Measurements from ENCODE around the gene DHODH.
A peak's percentile ranks its signal among the peaks of the same experiment; 100 is the strongest.
"Not testable (repeated sequence)": the region's sequence is repeated elsewhere in the genome, so short reads cannot be mapped to it uniquely, and the experiment has no call there.

DHODH gene

DNA sequence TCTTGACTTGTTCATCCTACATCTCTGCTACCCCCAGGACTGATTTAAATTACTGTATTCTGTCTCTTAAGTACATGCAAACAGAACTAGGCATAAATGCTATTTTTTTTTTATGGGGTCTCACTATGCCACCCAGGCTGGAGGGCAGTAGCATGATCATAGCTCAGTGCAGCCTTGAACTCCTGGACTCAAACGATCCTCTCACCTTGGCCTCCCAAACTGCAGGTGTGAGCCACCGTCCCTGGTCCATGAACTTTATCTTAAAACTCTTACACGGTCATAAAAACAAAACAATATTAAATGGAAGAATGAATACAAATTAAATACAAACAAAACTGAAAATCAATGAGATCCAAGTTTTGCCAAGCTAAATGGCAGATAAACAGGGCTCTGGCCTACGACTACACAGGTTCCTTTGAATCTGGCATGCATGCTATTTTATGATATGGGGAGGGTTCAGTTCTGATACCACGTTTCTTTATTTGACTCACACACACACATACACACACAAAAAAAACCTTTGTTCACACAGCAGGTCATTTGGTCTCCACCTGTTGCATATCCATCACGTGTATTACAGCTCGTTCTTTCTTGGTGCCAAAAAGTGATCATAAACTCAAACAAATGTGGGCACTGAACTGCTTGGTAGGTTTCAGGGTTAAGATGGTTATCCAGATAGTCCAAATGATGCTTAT lies 7.2 kb upstream of the DHODH start:
- Mint-ChIP-seq H3K27ac (no peak overlapping the region), H3K9me3 (no peaks in the 10 kb centered on the region), H3K4me1 (peaks cover 6% of the 10 kb centered on the region), H3K27me3 (peaks cover 13% of the 10 kb centered on the region), H3K4me3 (no peak overlapping the region)
- DNase-seq (no peak), ATAC-seq (no peak)

GRCh38 chr16:72002619-72003018 lies 5.9 kb upstream of the DHODH start:
- no peak overlapping the region for H3K27ac Mint-ChIP-seq
- no peaks in the 10 kb centered on the region for H3K9me3 Mint-ChIP-seq
- DNase-seq (no peak), ATAC-seq (no peak)
- peaks cover 6% of the 10 kb centered on the region for H3K27me3 Mint-ChIP-seq
- peaks cover 6% of the 10 kb centered on the region for H3K4me1 Mint-ChIP-seq
- no peak overlapping the region for H3K4me3 Mint-ChIP-seq

- not testable (repeated sequence) for DNase-seq, H3K27me3 Mint-ChIP-seq, ATAC-seq, H3K9me3 Mint-ChIP-seq
- H3K4me1 Mint-ChIP-seq, result peaks cover 34% of the 10 kb centered on the region
- H3K4me3 Mint-ChIP-seq, result peak overlapping the region; percentile 85 to 97
- peak overlapping the region in 1 of 2 donors; percentile 12 for H3K27ac Mint-ChIP-seq
These were observed 500 bp upstream of the DHODH start for GRCh38 chr16:72008065-72008423.

DNA sequence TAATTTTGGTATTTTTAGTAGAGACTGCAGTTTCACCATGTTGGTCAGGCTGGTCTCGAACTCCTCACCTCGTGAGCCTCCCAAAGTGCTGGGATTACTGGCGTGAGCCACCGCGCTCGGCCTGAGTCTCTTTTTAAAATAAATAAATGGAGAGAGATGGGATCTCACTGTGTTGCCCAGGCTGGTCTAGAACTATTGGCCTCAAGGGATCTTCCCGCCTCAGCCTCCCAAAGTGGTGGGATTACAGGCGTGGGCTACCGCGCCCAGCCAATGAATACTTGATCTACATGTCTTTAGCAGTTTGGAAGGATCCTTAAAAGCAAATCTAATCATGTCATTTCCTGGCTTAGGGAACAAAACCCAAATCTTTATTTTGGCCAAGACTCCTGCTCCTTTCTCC lies 1.2 kb downstream of the DHODH start:
- Mint-ChIP-seq H3K4me1 (peaks cover 51% of the 10 kb centered on the region), H3K27ac (peak overlapping the region; percentile 16 to 52), H3K27me3 (no peaks in the 10 kb centered on the region), H3K4me3 (peak overlapping the region; percentile 43 to 74), H3K9me3 (no peaks in the 10 kb centered on the region)
- no peak for DNase-seq
- no peak for ATAC-seq

DNA sequence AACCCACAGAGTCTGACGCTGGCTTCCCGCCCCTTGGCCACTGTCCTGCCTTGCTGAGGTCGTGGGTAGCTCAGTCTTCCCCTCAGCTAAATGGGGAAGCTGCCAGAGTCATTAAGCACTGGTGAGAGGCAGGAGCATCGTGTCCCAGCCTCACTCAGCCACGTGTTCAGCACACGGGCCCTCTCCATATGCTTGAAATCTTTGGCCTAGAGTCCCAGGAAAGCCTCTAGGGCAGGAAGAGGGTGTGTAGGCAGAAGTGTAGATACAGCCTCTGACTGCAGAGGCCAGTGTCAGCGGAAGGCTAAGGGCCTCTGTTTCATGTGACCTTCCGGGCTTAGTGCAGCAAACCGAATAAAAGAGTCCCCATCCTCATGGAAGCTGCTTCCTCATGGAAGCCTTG lies 4.1 kb downstream of the DHODH start:
- H3K4me1 Mint-ChIP-seq, result peaks cover 51% of the 10 kb centered on the region
- H3K27ac Mint-ChIP-seq, result peak overlapping the region in 1 of 2 donors; percentile 29
- H3K4me3 Mint-ChIP-seq, result no peak overlapping the region
- no peaks in the 10 kb centered on the region for H3K27me3 Mint-ChIP-seq
- H3K9me3 Mint-ChIP-seq, result no peaks in the 10 kb centered on the region
- DNase-seq (no peak), ATAC-seq (no peak)

DNA sequence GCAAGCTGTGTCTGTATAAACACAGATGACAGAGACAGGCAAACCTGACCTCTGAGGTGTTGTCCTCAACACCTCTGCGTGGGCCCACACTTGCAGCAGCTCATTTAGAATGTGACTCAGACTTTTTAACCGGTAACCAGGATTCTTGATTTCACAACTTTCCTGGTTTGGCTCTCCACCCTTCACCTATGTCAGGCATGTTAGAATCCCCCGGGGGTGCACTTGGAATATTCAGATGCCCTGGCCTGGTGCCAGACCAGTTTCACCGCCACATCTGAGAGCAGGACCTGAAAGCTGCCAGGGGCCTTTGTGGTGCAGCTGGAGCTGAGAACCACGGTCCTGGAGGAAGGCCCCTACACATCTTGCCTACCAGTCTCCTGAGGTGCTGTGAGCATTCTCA lies 4.8 kb downstream of the DHODH start:
- DNase-seq, result peak in 1 of 2 donors; percentile 22
- Mint-ChIP-seq H3K9me3 (no peaks in the 10 kb centered on the region), H3K4me1 (peaks cover 51% of the 10 kb centered on the region), H3K27ac (peak overlapping the region; percentile 90 to 95), H3K4me3 (peak overlapping the region in 1 of 2 donors; percentile 29), H3K27me3 (no peaks in the 10 kb centered on the region)
- ATAC-seq, result no peak

GRCh38 chr16:72013888-72014581 lies 5.5 kb downstream of the DHODH start:
- Mint-ChIP-seq H3K27ac (peak overlapping the region; percentile 90 to 95), H3K4me3 (peak overlapping the region in 1 of 2 donors; percentile 29), H3K9me3 (no peaks in the 10 kb centered on the region), H3K4me1 (peaks cover 51% of the 10 kb centered on the region), H3K27me3 (no peaks in the 10 kb centered on the region)
- no peak for DNase-seq
- no peak for ATAC-seq

DNA sequence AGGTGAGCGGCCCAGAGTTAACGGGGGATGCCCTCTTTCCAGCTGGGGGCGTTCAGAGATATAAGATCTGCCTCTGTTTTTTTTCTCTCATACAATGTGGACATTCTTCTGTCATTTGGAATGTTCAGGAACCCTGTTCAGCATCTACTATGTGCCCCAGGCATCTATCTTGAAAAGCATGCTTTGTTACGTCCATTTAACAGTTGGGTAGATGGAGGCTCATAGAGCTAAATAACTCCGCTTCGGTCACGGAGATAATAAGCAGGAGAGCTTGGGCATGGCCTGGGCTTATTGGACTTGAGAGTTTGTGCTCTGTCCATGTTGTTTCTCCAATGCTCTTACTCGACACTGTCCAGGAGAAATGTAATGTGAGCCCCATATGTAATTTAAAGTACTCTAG lies 6.1 kb downstream of the DHODH start:
- Mint-ChIP-seq H3K4me3 (no peak overlapping the region), H3K4me1 (peaks cover 49% of the 10 kb centered on the region), H3K9me3 (no peaks in the 10 kb centered on the region), H3K27me3 (no peaks in the 10 kb centered on the region), H3K27ac (no peak overlapping the region)
- DNase-seq, result no peak
- ATAC-seq, result no peak

GRCh38 chr16:72015124-72015523 lies 6.6 kb downstream of the DHODH start:
- H3K27me3 Mint-ChIP-seq, result no peaks in the 10 kb centered on the region
- no peak overlapping the region for H3K27ac Mint-ChIP-seq
- ATAC-seq, result no peak
- H3K4me1 Mint-ChIP-seq, result peaks cover 45% of the 10 kb centered on the region
- DNase-seq, result no peak
- H3K9me3 Mint-ChIP-seq, result no peaks in the 10 kb centered on the region
- H3K4me3 Mint-ChIP-seq, result no peak overlapping the region

DNA sequence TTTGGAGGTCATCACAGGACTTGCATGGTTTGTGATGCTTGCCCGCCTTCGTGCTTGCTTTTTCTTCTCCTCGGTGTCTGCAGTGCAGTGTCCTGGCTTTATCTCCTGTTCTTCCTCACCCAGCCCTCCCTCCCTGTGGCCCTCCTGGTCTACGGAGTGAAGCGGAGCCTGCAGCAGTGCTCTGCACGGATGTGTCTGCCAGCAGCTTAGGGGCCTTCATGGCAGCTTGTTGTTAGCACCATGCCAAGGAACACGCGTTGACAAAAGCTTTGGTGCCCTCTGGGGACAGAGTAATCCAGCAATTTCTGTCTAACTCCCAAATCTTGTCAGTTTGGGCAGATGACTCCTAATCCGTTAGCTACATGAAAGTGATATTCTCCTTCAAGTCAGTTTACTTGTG lies 9.9 kb downstream of the DHODH start:
- Mint-ChIP-seq H3K27ac (no peak overlapping the region), H3K27me3 (no peaks in the 10 kb centered on the region), H3K4me3 (no peak overlapping the region), H3K4me1 (peaks cover 13% of the 10 kb centered on the region), H3K9me3 (no peaks in the 10 kb centered on the region)
- DNase-seq (no peak), ATAC-seq (no peak)

DNA sequence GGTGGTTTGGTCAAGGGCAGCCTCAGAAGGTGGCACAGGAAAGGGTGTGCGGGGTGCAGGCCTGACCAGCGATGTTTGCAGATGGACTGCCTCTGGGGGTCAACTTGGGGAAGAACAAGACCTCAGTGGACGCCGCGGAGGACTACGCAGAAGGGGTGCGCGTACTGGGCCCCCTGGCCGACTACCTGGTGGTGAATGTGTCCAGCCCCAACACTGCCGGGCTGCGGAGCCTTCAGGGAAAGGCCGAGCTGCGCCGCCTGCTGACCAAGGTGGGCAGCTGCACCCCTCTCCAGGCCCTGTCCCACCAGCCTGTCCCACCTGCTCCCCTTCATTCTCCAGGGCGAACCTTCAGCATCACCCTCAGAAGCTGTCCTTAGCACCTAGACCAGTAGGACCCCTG lies 12.5 kb downstream of the DHODH start:
- no peak for DNase-seq
- H3K4me3 Mint-ChIP-seq, result no peak overlapping the region
- no peak for ATAC-seq
- H3K27me3 Mint-ChIP-seq, result no peaks in the 10 kb centered on the region
- no peaks in the 10 kb centered on the region for H3K9me3 Mint-ChIP-seq
- H3K27ac Mint-ChIP-seq, result peak overlapping the region in 1 of 2 donors; percentile 42
- no peaks in the 10 kb centered on the region for H3K4me1 Mint-ChIP-seq

DNA sequence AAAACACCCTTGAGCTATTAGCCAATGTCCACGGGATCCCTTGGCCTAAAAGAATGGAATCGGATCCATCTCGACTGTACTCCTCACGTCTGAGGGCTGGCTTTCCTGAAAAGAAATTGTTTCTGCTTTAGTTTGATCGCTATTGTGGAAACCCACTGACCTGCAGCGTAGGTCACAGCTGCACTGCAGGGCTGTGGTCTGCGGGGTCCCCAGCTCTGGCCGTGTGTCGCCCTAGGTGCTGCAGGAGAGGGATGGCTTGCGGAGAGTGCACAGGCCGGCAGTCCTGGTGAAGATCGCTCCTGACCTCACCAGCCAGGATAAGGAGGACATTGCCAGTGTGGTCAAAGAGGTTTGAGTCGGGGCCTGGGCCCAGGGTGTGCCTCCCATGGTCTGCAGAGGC lies 13.6 kb downstream of the DHODH start:
- H3K4me3 Mint-ChIP-seq, result no peak overlapping the region
- peak overlapping the region in 1 of 2 donors; percentile 56 for H3K27ac Mint-ChIP-seq
- H3K4me1 Mint-ChIP-seq, result no peaks in the 10 kb centered on the region

GRCh38 chr16:72023962-72024361 lies 15.4 kb downstream of the DHODH start:
- H3K27me3 Mint-ChIP-seq, result no peaks in the 10 kb centered on the region
- no peaks in the 10 kb centered on the region for H3K9me3 Mint-ChIP-seq
- H3K4me3 Mint-ChIP-seq, result no peak overlapping the region
- DNase-seq (no peak), ATAC-seq (no peak)
- peak overlapping the region in 1 of 2 donors; percentile 54 for H3K27ac Mint-ChIP-seq
- H3K4me1 Mint-ChIP-seq, result no peaks in the 10 kb centered on the region

More for the DNA sequence above, 13.6 kb downstream of the DHODH start:
- Mint-ChIP-seq H3K27me3 (no peaks in the 10 kb centered on the region), H3K9me3 (no peaks in the 10 kb centered on the region)
- ATAC-seq, result no peak
- DNase-seq, result no peak

DNA sequence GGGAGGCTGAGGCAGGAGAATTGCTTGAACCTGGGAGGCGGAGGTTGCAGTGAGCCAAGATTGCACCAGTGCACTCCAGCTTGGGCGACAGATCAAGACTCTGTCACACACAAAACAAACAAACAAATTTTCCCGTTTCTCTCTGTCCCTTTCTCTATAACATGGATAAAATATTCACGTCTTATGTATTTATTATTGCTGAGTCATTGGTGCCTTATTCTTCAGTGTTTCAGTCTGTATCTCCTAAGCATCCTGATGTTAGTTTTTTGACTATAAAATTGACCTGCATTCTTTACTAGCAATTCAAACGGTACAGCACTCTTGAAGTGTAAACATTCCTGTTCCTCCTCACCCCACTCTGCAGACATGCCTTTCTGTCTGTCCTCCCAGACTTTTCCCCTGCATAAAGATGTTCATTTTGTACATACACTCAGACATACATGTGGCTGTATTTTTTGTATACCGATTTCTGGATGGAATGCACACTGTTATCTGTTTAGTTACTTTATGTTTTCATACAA lies 16.4 kb downstream of the DHODH start:
- Mint-ChIP-seq H3K9me3 (no peaks in the 10 kb centered on the region), H3K27ac (no peak overlapping the region), H3K4me3 (no peak overlapping the region), H3K27me3 (no peaks in the 10 kb centered on the region), H3K4me1 (no peaks in the 10 kb centered on the region)
- DNase-seq (no peak), ATAC-seq (no peak)

- ATAC-seq (no peak), DNase-seq (no peak)
- no peaks in the 10 kb centered on the region for H3K9me3 Mint-ChIP-seq
- no peak overlapping the region for H3K27ac Mint-ChIP-seq
- no peaks in the 10 kb centered on the region for H3K4me1 Mint-ChIP-seq
- no peaks in the 10 kb centered on the region for H3K27me3 Mint-ChIP-seq
- H3K4me3 Mint-ChIP-seq, result no peak overlapping the region
These were observed 17.0 kb downstream of the DHODH start for GRCh38 chr16:72025404-72026114.
